ENCODE measurements around the gene TMEM176B.

Gene TMEM176B

GRCh38 chr7:150746921-150747320, 53.2 kb downstream of the TMEM176B start:
- no peak for DNase-seq

- DNase-seq, result no peak
Measured at GRCh38 chr7:150745876-150746275, 54.3 kb downstream of the TMEM176B start.

- DNase-seq, result no peak
Measured at GRCh38 chr7:150745086-150745485, 55.1 kb downstream of the TMEM176B start.

- DNase-seq, result no peak
Measured at GRCh38 chr7:150744041-150744656, 56.0 kb downstream of the TMEM176B start.

GRCh38 chr7:150742286-150742968, 57.7 kb downstream of the TMEM176B start:
- DNase-seq, result no peak
